Chondrocyte (in vitro differentiated cells): ENCODE measurements around the gene PDE6D. TPM values are rescaled to one million over a fixed set of nuclear protein-coding genes. Genes with fewer than 3 reads are reported as not detected.

ENCODE experiments used
- DNase-seq: peaks from one replicate; pipeline ENCODE4 v3.0.0; 2021; ENCODE audit warnings: mixed read lengths, low spot score
- H3K27ac Mint-ChIP-seq: one replicate; pipeline ENCODE4 v1.8.0; 2021; ENCODE audit warnings: mild to moderate bottlenecking, moderate library complexity, mixed read lengths; ENCODE audit not compliant: unreplicated experiment
- H3K27me3 Mint-ChIP-seq: 2 replicates; pipeline ENCODE4 v1.8.0; 2021; ENCODE audit warnings: low read depth, mixed read lengths
- H3K36me3 Mint-ChIP-seq: 2 replicates; pipeline ENCODE4 v1.8.0; 2021; ENCODE audit warnings: low read depth, mixed read lengths
- H3K4me1 Mint-ChIP-seq: 2 replicates; pipeline ENCODE4 v1.8.0; 2021; ENCODE audit warnings: low read depth, mild to moderate bottlenecking, mixed read lengths
- H3K4me3 Mint-ChIP-seq: one replicate; pipeline ENCODE4 v1.8.0; 2021; ENCODE audit warnings: mild to moderate bottlenecking, moderate library complexity, mixed read lengths; ENCODE audit not compliant: unreplicated experiment
- H3K9me3 Mint-ChIP-seq: 2 replicates; pipeline ENCODE4 v1.8.0; 2021; ENCODE audit warnings: low read depth, mixed read lengths
- CTCF ChIP-seq: fragments of 200-600 bp; sonication (generic); IDR thresholded peaks from 2 replicates; pipeline ENCODE4 v1.5.0; 2021; ENCODE audit warnings: antibody characterized with exemption, mild to moderate bottlenecking, moderate library complexity
- total RNA-seq: library from RNA; stranded (reverse); gene quantifications from 3 replicates; pipeline ENCODE4 v1.2.1, GENCODE V29; 2021

PDE6D gene
- total RNA-seq, 1 donor from 2014 or later = 17.5 TPM

GRCh38 chr2:231686192-231687100 is 94.6 kb downstream of the PDE6D start:
- peaks cover 4% of the 10 kb centered on the region for H3K4me1 Mint-ChIP-seq
- no peaks in the 10 kb centered on the region for H3K36me3 Mint-ChIP-seq
- TF ChIP-seq CTCF = no peak

GRCh38 chr2:231685349-231686191 is 95.5 kb downstream of the PDE6D start:
- no peaks in the 10 kb centered on the region for H3K36me3 Mint-ChIP-seq
- no peaks in the 10 kb centered on the region for H3K27me3 Mint-ChIP-seq
- peaks cover 5% of the 10 kb centered on the region for H3K4me1 Mint-ChIP-seq
- TF ChIP-seq CTCF = peak; percentile 43
- no peak overlapping the region for H3K27ac Mint-ChIP-seq
- no peak overlapping the region for H3K4me3 Mint-ChIP-seq
- DNase-seq = no peak
- no peaks in the 10 kb centered on the region for H3K9me3 Mint-ChIP-seq

More at GRCh38 chr2:231686192-231687100, 94.6 kb downstream of the PDE6D start:
- no peak overlapping the region for H3K4me3 Mint-ChIP-seq
- H3K9me3 Mint-ChIP-seq = no peaks in the 10 kb centered on the region
- H3K27ac Mint-ChIP-seq = no peak overlapping the region
- no peaks in the 10 kb centered on the region for H3K27me3 Mint-ChIP-seq
- no peak for DNase-seq

GRCh38 chr2:231684314-231685223 is 96.5 kb downstream of the PDE6D start:
- no peak overlapping the region for H3K4me3 Mint-ChIP-seq

GRCh38 chr2:231683292-231684235 is 97.5 kb downstream of the PDE6D start:
- Mint-ChIP-seq H3K9me3 (no peaks in the 10 kb centered on the region), H3K4me3 (no peak overlapping the region), H3K27ac (no peak overlapping the region)

More at GRCh38 chr2:231684314-231685223, 96.5 kb downstream of the PDE6D start:
- Mint-ChIP-seq H3K4me1 (peaks cover 5% of the 10 kb centered on the region), H3K27ac (no peak overlapping the region), H3K36me3 (no peaks in the 10 kb centered on the region), H3K9me3 (no peaks in the 10 kb centered on the region), H3K27me3 (no peaks in the 10 kb centered on the region)
- DNase-seq = no peak
- no peak for TF ChIP-seq CTCF

More at GRCh38 chr2:231683292-231684235, 97.5 kb downstream of the PDE6D start:
- Mint-ChIP-seq H3K36me3 (no peaks in the 10 kb centered on the region), H3K4me1 (peaks cover 5% of the 10 kb centered on the region), H3K27me3 (no peaks in the 10 kb centered on the region)
- no peak for DNase-seq
- no peak for TF ChIP-seq CTCF
